GM12878 (cell line): ENCODE measurements around the gene LENEP. TPM values are rescaled to one million over a fixed set of nuclear protein-coding genes. Genes with fewer than 3 reads are reported as not detected.

ENCODE experiments used
- ATAC-seq: fragments of 200-7000 bp; cut with Tn5 transposase; 3 replicates; pipeline ENCODE4 v1.9.1; 2020; ENCODE audit warnings: mild to moderate bottlenecking, moderate library complexity
- BruUV-seq: library from RNA; stranded (reverse); fragments of 400-500 nt; replicated peaks from 2 replicates; lab custom pipeline; 2021; lab: Mats Ljungman, UMichigan
- CTCF ChIA-PET: fragments of 300-600 bp; sonication (Branson Sonifier 250); formaldehyde crosslinking; extraction: SDS; loops from one replicate; lab custom pipeline; 2021; ENCODE audit warnings: inconsistent platforms; lab: Yijun Ruan, JAX
- POLR2A ChIA-PET: fragments of 350-600 bp; formaldehyde crosslinking; extraction: SDS; loops from one replicate; lab custom pipeline; 2021; ENCODE audit warnings: inconsistent platforms; lab: Charles Lee
- RAD21 ChIA-PET: fragments of 300-600 bp; sonication (Branson Sonifier 250); formaldehyde crosslinking; loops from one replicate; lab custom pipeline; 2023; ENCODE audit warnings: antibody characterized with exemption; ENCODE audit not compliant: unreplicated experiment; lab: Charles Lee
- SMC1A ChIA-PET: fragments of 300-600 bp; sonication (Branson Sonifier 250); formaldehyde crosslinking; loops from one replicate; lab custom pipeline; 2023; ENCODE audit not compliant: unreplicated experiment, uncharacterized antibody; lab: Charles Lee
- DNase-seq: peaks from one replicate; pipeline ENCODE4 v3.0.0-alpha.2; 2011; ENCODE audit warnings: low read depth, low spot score
- FAIRE-seq: peaks from 3 replicates; lab custom pipeline; 2011; peaks lifted over from hg19 to GRCh38; lab: Jason Lieb, UNC
- H2AFZ ChIP-seq: 2 replicates; pipeline ENCODE4 v1.6.0; 2011; ENCODE audit warnings: low read depth, low read length, control low read depth; ENCODE audit not compliant: control insufficient read depth
- H3K27ac ChIP-seq: 2 replicates; pipeline ENCODE4 v1.5.1; 2011; ENCODE audit warnings: control low read depth; ENCODE audit not compliant: control insufficient read depth, insufficient read depth
- H3K27me3 ChIP-seq, 2 experiments: replicated peaks in 1 of 2; 2 replicates each; pipeline versions ENCODE4 v1.6.0 to v1.6.1; 2011; ENCODE audit warnings: low read length in 1 of 2; ENCODE audit not compliant: control insufficient read depth in 2 of 2, insufficient read depth in 2 of 2
- H3K36me3 ChIP-seq, 2 experiments: 2 replicates each; pipeline ENCODE4 v1.5.1; 2011; ENCODE audit warnings: low read length in 1 of 2; ENCODE audit not compliant: control insufficient read depth in 2 of 2, insufficient read depth in 2 of 2
- H3K4me1 ChIP-seq: 2 replicates; pipeline ENCODE4 v1.6.1; 2011; ENCODE audit warnings: mild to moderate bottlenecking, low read length, moderate library complexity, mixed read lengths; ENCODE audit not compliant: control insufficient read depth, insufficient read depth
- H3K4me2 ChIP-seq: 2 replicates; pipeline ENCODE4 v1.6.0; 2011; ENCODE audit warnings: control low read depth; ENCODE audit not compliant: control insufficient read depth, insufficient read depth
- H3K4me3 ChIP-seq: fragments of 200-600 bp; sonication (generic); 2 replicates; pipeline ENCODE4 v1.5.1; 2016
- H3K79me2 ChIP-seq: 2 replicates; pipeline ENCODE4 v1.6.0; 2011; ENCODE audit warnings: low read length; ENCODE audit not compliant: control insufficient read depth, insufficient read depth
- H3K9ac ChIP-seq: 2 replicates; pipeline ENCODE4 v1.8.0; 2011; ENCODE audit warnings: low read length, control low read depth, mixed read lengths; ENCODE audit not compliant: control insufficient read depth, insufficient read depth
- H3K9me3 ChIP-seq: replicated peaks from 3 replicates; pipeline ENCODE4 v1.5.1; 2011; ENCODE audit warnings: mild to moderate bottlenecking, low read length; ENCODE audit not compliant: control insufficient read depth, insufficient read depth
- H4K20me1 ChIP-seq: 2 replicates; pipeline ENCODE4 v1.6.0; 2011; ENCODE audit not compliant: control insufficient read depth, insufficient read depth
- CHD2 ChIP-seq: IDR thresholded peaks from 2 replicates; pipeline ENCODE4 v1.6.1; 2011; ENCODE audit warnings: low read depth, low read length, improper control_type of control experiment, borderline replicate concordance
- HDAC6 ChIP-seq: fragments of 200-600 bp; sonication (generic); IDR thresholded peaks from one replicate; pipeline ENCODE4 v1.8.0; 2017; ENCODE audit warnings: antibody characterized with exemption; ENCODE audit not compliant: unreplicated experiment
- MEF2A ChIP-seq: IDR thresholded peaks from 2 replicates; pipeline ENCODE4 v1.6.1; 2011; ENCODE audit warnings: low read depth, mild to moderate bottlenecking, low read length, moderate library complexity; ENCODE audit not compliant: insufficient read depth
- WGBS: methylation state at CpG from one replicate; pipeline ENCODE4 v1.1.6; 2016; ENCODE audit warnings: low lambda C conversion rate; ENCODE audit not compliant: insufficient replicate concordance, insufficient coverage; ENCODE audit errors: missing lambda C conversion rate; 5-methylcytosine and 5-hydroxymethylcytosine counted together
- in situ Hi-C: fragments of 300-500 bp; cut with MboI; formaldehyde crosslinking; loops from 9 replicates; pipeline ENCODE4 v1.14.3; 2018; ENCODE audit warnings: mixed read lengths
- intact Hi-C: fragments of 100-400 bp; cut with micrococcal nuclease; formaldehyde crosslinking; loops from one replicate; pipeline ENCODE4 v1.14.2; 2022; ENCODE audit not compliant: unreplicated experiment
- polyA plus RNA-seq, 11 experiments: library from polyadenylated mRNA; depleted of rRNA in 4 of 11; unstranded in 6 of 11; stranded (reverse) in 5 of 11; fragments of >200 nt; fragmentation: Nextera tagmentation in 4 of 11; fragmentation: Illumina TruSeq in 1 of 11; extraction: Ambion mirVana in 4 of 11; extraction: Trizol in 1 of 11; gene quantifications; 1 replicate in 1 of 11; 2 replicates in 10 of 11; pipeline versions ENCODE4 v1.2.1 to v1.2.3, GENCODE V29; 2011 to 2016; ENCODE audit warnings: inconsistent platforms in 2 of 11, missing spikeins in 2 of 11, low read depth in 1 of 11
- total RNA-seq, 4 experiments: library from RNA; depleted of rRNA in 3 of 4; stranded (reverse); fragments of >200 nt in 3 of 4; fragmentation: Illumina TruSeq in 1 of 4; extraction: Trizol in 1 of 4; gene quantifications; 2 replicates each; pipeline versions ENCODE4 v1.2.1 to v1.2.3, GENCODE V29; 2013 to 2021

Gene LENEP
- total and polyA plus RNA-seq, 10 of the 15 experiments (the other 5 are each of a cell fraction or from before 2014, with no cell fraction given) = 0.27 to 1.1 (median 0.64) TPM; not detected in 7

- H3K27me3 ChIP-seq = no peaks in the 10 kb centered on the region
- peaks cover 0 to 22% of the 10 kb centered on the region in 2 experiments; a peak in 3 of 4 replicates for H3K36me3 ChIP-seq
- H4K20me1 ChIP-seq = no peaks in the 10 kb centered on the region
- H3K9ac ChIP-seq = no peak overlapping the region
- H3K4me1 ChIP-seq = peaks cover 32% of the 10 kb centered on the region
- ChIA-PET CTCF (interaction anchor here (1.0 to 3.1 kb wide), 2 partner anchors 32 to 70 kb away, joined by 3 to 22 read pairs; partner anchors contain the start of gene FLAD1), SMC1A (interaction anchor here (0.9 to 2.8 kb wide), 5 partner anchors 15 to 455 kb away, joined by 3 to 14 read pairs (median 4); no protein-coding TSS in a partner anchor), RAD21 (interaction anchor here (1.0 to 1.3 kb wide), 2 partner anchors 11 to 16 kb away, joined by 3 to 4 read pairs; no protein-coding TSS in a partner anchor), POLR2A (no interaction called here)
- no TSS peak for BruUV-seq
- no peak overlapping the region for H2AFZ ChIP-seq
- FAIRE-seq = no peak
- H3K27ac ChIP-seq = no peak overlapping the region
- ATAC-seq = no peak
- no peak for TF ChIP-seq MEF2A
- TF ChIP-seq CHD2 = no peak
- no peak for TF ChIP-seq HDAC6
- in situ Hi-C loops (no loop called here), intact Hi-C loops (no loop called here)
- no peak overlapping the region for H3K4me3 ChIP-seq
- no peak for DNase-seq
- 97% methylated on average over 30 of the region's 31 CpGs for WGBS
- H3K9me3 ChIP-seq = no peaks in the 10 kb centered on the region
- H3K79me2 ChIP-seq = peaks cover under 1% of the 10 kb centered on the region
- no peak overlapping the region for H3K4me2 ChIP-seq
Measured at GRCh38 chr1:155014709-155015508, 21.5 kb downstream of the LENEP start.
